GM10248 (cell line): ENCODE data around the gene NAGS.
A peak's percentile ranks its signal among the peaks of the same experiment; 100 is the strongest.
"Not testable (repeated sequence)": the region's sequence is repeated elsewhere in the genome, so short reads cannot be mapped to it uniquely, and the experiment has no call there.

Experiments
- CTCF ChIA-PET: fragments of 300-600 bp; sonication (Branson Sonifier 250); formaldehyde crosslinking; extraction: SDS; loops from one replicate; lab custom pipeline; 2021; ENCODE audit warnings: antibody characterized with exemption; lab: Yijun Ruan, JAX
- POLR2A ChIA-PET: fragments of 350-650 bp; sonication (Branson Sonifier 250); formaldehyde crosslinking; extraction: SDS; loops from one replicate; lab custom pipeline; 2020; ENCODE audit warnings: antibody characterized with exemption; lab: Yijun Ruan, JAX
- DNase-seq: peaks from one replicate; pipeline ENCODE4 v3.0.0; 2012; ENCODE audit errors: extremely low spot score
- TF ChIP-seq, protein P1 (sequence below): IDR thresholded peaks from 2 replicates; pipeline ENCODE4 v1.5.1; 2012; ENCODE audit warnings: mild to moderate bottlenecking, low read depth; ENCODE audit errors: extremely low read depth, missing control alignments, control extremely low read depth

NAGS gene

GRCh38 chr17:43992641-43993040 is 11.8 kb upstream of the NAGS start:
- TF ChIP-seq, protein P1, sequence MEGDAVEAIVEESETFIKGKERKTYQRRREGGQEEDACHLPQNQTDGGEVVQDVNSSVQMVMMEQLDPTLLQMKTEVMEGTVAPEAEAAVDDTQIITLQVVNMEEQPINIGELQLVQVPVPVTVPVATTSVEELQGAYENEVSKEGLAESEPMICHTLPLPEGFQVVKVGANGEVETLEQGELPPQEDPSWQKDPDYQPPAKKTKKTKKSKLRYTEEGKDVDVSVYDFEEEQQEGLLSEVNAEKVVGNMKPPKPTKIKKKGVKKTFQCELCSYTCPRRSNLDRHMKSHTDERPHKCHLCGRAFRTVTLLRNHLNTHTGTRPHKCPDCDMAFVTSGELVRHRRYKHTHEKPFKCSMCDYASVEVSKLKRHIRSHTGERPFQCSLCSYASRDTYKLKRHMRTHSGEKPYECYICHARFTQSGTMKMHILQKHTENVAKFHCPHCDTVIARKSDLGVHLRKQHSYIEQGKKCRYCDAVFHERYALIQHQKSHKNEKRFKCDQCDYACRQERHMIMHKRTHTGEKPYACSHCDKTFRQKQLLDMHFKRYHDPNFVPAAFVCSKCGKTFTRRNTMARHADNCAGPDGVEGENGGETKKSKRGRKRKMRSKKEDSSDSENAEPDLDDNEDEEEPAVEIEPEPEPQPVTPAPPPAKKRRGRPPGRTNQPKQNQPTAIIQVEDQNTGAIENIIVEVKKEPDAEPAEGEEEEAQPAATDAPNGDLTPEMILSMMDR: no peak
- DNase-seq: no peak
- POLR2A ChIA-PET: interaction anchor here (0.6 to 0.7 kb wide), 2 partner anchors 11 to 92 kb away, joined by 4 to 10 read pairs; no protein-coding TSS in a partner anchor
- CTCF ChIA-PET: interaction anchor here (0.9 to 8.9 kb wide), 6 partner anchors 10 to 82 kb away, joined by 3 to 67 read pairs (median 3); partner anchors contain the start of gene PPY

DNA sequence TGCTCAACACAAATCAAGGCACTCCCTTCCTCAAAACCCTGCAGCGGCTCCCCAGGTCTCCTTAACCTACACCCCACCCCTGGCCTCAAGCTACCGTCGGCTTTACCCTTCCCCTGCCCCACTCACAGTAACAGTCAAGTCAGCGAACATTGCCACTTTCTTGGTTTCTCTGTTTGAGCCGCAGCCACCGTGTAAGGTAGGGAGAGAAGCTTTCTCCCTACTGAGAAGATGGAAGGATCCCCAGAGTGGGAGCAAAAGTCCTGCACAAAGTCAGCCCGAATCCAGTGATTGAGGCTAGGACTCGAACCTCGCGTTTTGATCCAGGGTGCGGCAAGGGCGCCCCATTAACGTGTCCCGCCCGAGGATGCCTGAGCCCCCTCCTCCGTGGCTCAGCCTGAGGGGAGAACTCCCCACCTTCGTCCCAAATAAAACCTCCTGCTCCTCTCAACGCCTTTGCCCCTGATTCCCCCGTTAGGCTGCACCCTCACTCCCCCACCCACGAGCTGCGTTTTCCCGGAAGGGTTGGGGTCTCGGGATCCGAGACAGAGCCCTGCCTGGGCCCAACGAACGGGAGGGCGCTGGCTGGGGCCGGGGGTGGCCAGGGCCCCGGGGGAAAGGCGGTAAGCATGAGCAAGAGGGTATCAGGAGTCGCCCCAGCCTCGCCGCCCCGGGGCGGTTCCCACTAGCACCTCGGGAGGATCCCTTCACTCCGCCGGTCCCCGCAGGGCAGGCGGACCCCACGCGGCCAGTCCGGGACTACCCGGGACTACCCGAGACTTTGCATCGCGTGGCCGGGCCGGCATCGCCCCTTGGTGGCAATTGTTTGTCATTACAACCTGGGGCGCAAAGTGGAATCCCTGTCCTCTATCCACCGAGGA is 9.9 kb upstream of the NAGS start:
- ChIA-PET CTCF (interaction anchor here (0.6 to 8.9 kb wide), 12 partner anchors 9 to 117 kb away, joined by 3 to 67 read pairs (median 7); partner anchors contain the start of gene PPY), POLR2A (no interaction called here)
- peak; percentile 76 for DNase-seq
- TF ChIP-seq, protein P1: peak; percentile 82

GRCh38 chr17:43995150-43995471 is 9.3 kb upstream of the NAGS start:
- DNase-seq: no peak
- CTCF ChIA-PET: interaction anchor here (1.0 to 8.9 kb wide), 8 partner anchors 11 to 116 kb away, joined by 3 to 67 read pairs (median 7); partner anchors contain the start of gene PPY
- POLR2A ChIA-PET: no interaction called here
- TF ChIP-seq, protein P1: no peak

GRCh38 chr17:43997180-43997579 is 7.2 kb upstream of the NAGS start:
- POLR2A ChIA-PET, DNase-seq: not testable (repeated sequence)
- CTCF ChIA-PET: interaction anchor here (1.4 to 8.9 kb wide), 5 partner anchors 9 to 118 kb away, joined by 3 to 67 read pairs (median 4); partner anchors contain the start of gene PPY

DNA sequence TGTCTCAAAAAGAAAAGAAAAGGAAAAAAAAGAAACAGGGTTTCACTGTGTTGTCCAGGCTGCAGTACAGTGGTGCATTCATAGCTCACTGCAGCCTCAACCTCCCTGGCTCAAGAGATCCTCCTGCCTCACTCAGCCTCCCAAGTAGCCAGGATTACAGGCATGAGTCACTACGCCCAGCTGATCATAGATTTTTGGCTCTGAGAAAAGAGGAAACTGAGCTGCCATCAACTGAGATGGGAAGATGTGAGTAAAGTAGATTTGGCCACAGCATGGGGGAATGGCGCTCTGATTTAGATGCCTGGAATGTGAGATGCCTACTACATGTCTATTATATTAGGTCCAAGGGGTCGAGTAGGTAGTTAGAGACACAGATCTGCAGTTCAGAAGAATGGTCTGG is 5.9 kb upstream of the NAGS start:
- ChIA-PET CTCF (interaction anchor here (0.9 to 8.9 kb wide), 3 partner anchors 54 to 120 kb away, joined by 3 to 67 read pairs (median 4); partner anchors contain the start of gene PPY), POLR2A (no interaction called here)

DNA sequence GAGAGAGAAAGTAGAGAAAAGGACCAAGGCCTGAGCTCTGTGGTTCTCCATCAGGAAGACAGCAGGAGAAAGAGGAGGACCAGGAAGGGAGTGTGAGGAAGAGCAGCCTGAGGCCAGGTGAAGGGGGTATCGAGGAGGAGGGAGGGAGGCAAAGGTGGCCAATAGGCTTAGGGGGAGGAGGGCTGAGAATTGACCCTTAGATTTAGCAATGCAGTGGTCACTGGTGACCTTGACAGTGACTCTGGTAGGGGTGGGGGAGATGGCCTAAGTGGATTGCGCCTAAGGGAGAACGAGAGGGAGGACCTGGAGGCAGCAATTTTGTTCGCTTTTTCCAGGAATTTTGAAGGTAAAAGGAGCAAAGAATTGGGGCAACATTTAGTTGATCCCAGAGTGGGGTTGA is 5.4 kb upstream of the NAGS start:
- no peak for DNase-seq
- TF ChIP-seq, protein P1: no peak
- POLR2A ChIA-PET: no interaction called here
- CTCF ChIA-PET: interaction anchor here (0.9 to 8.9 kb wide), 3 partner anchors 55 to 121 kb away, joined by 3 to 67 read pairs (median 4); partner anchors contain the start of gene PPY

More for the DNA sequence above, 5.9 kb upstream of the NAGS start:
- TF ChIP-seq, protein P1: no peak
- no peak for DNase-seq
